Lower lobe of right lung (tissue), 2 donors: ENCODE measurements around the gene TCF7L1. TPM values are rescaled to one million over a fixed set of nuclear protein-coding genes. Genes with fewer than 3 reads are reported as not detected.
"Not testable (repeated sequence)": the region's sequence is repeated elsewhere in the genome, so short reads cannot be mapped to it uniquely, and the experiment has no call there.

ENCODE experiments used
- ATAC-seq, 2 donors: fragments of 200-7000 bp; cut with Tn5 transposase; one replicate each; pipeline ENCODE4 v1.9.1; 2020 to 2022; ENCODE audit warnings: mild to moderate bottlenecking in 2 of 2, moderate library complexity in 2 of 2
- DNase-seq: peaks from one replicate; pipeline ENCODE4 v3.0.0-alpha.2; 2020
- H3K27ac ChIP-seq: fragments of 200-600 bp; one replicate; pipeline ENCODE4 v1.8.0; 2022
- H3K27me3 ChIP-seq: fragments of 200-600 bp; one replicate; pipeline ENCODE4 v1.8.0; 2022; ENCODE audit warnings: low read depth
- H3K36me3 ChIP-seq: fragments of 200-600 bp; one replicate; pipeline ENCODE4 v1.8.0; 2022; ENCODE audit warnings: mild to moderate bottlenecking
- H3K4me1 ChIP-seq: fragments of 200-600 bp; one replicate; pipeline ENCODE4 v1.8.0; 2022
- H3K4me3 ChIP-seq: fragments of 200-600 bp; one replicate; pipeline ENCODE4 v1.8.0; 2022; ENCODE audit warnings: mild to moderate bottlenecking
- H3K9me3 ChIP-seq: fragments of 200-600 bp; one replicate; pipeline ENCODE4 v1.8.0; 2022
- intact Hi-C: fragments of 100-400 bp; cut with DNase I; formaldehyde crosslinking; loops from one replicate; pipeline ENCODE4 v1.11.0; 2022
- total RNA-seq: library from RNA; stranded (reverse); fragmentation: NEBNext Ultra II Directional; extraction: Animal tissue kit (Norgen Biotek cat#: 25700); gene quantifications from one replicate; pipeline ENCODE4 v1.2.1, GENCODE V29; 2021
- TF ChIP-seq, protein P1 (sequence below): fragments of 200-600 bp; IDR thresholded peaks from one replicate; pipeline ENCODE4 v1.8.0; 2022; ENCODE audit warnings: antibody characterized with exemption, mild to moderate bottlenecking
- donor health status: DM: no; HTN: yes; CAD: no; lungs with severe emphysema.

Gene TCF7L1
- total RNA-seq, 1 donor from 2014 or later: 17.1 TPM

DNA sequence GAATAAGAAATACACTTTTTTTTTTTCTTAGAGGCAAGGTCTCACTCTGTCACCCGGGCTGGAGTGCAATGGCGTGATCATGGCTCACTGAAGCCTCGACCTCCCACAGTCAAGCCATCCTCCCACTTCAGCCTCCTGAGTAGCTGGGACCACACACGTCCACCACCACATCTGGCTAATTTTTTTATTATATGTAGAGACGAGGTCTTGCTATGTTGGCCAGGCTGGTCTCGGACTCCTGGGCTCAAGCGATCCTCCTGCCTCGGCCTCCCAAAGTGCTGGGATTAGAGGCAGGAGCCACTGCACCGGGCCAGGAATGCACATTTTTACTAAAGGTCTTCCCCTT lies 192.2 kb downstream of the TCF7L1 start:
- Histone ChIP-seq H3K4me1 (peaks cover 64% of the 10 kb centered on the region), H3K27me3 (no peaks in the 10 kb centered on the region), H3K36me3 (peaks cover 55% of the 10 kb centered on the region), H3K27ac (no peak overlapping the region), H3K9me3 (no peaks in the 10 kb centered on the region), H3K4me3 (peak overlapping the region; percentile 71)
- intact Hi-C loops: no loop called here
- TF ChIP-seq, protein P1, sequence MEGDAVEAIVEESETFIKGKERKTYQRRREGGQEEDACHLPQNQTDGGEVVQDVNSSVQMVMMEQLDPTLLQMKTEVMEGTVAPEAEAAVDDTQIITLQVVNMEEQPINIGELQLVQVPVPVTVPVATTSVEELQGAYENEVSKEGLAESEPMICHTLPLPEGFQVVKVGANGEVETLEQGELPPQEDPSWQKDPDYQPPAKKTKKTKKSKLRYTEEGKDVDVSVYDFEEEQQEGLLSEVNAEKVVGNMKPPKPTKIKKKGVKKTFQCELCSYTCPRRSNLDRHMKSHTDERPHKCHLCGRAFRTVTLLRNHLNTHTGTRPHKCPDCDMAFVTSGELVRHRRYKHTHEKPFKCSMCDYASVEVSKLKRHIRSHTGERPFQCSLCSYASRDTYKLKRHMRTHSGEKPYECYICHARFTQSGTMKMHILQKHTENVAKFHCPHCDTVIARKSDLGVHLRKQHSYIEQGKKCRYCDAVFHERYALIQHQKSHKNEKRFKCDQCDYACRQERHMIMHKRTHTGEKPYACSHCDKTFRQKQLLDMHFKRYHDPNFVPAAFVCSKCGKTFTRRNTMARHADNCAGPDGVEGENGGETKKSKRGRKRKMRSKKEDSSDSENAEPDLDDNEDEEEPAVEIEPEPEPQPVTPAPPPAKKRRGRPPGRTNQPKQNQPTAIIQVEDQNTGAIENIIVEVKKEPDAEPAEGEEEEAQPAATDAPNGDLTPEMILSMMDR: no peak
- no peak for DNase-seq
- no peak for ATAC-seq

DNA sequence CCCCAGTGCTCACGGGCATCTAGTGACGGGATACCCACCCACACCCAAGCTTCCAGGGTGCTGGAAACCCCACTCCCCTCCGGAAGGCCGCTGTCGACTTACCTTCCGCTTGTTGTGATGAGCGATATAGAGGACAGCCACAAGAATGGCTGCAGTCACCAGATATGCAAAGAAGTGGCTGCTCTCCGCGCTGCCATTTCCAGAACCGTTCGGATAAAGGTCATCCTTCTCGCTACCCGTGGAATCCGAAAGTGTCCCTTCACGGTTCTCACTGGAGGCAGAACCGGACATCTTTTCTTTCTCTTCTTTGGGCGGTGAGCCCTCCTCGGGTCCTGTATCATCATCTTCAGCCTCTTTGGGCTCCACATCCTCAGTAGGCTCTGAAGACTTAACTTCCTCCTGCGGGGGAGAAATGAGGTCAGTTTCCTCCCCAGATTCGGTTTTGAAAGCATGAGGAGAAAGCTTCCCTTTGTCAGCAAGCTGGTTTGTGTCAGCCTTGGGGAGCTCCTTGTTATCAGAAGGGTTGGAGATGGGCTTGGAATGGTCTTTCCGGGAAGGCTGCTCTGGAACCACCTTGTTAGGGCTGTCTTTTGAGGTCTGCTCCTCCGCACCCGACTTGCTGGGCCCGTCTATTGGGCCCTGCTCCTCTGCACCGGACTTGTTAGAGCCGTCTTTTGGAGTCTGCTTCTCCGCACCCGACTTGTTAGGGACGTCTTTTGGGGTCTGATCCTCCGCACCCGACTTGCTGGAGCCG lies 193.4 kb downstream of the TCF7L1 start:
- H3K27me3 ChIP-seq: no peaks in the 10 kb centered on the region
- peaks cover 52% of the 10 kb centered on the region for H3K4me1 ChIP-seq
- H3K9me3 ChIP-seq: no peaks in the 10 kb centered on the region
- DNase-seq (no peak), ATAC-seq (peak; percentile 11 to 31)
- H3K27ac ChIP-seq: peak overlapping the region; percentile 99
- TF ChIP-seq, protein P1: no peak
- intact Hi-C loops: no loop called here
- peak overlapping the region; percentile 71 for H3K4me3 ChIP-seq
- peaks cover 43% of the 10 kb centered on the region for H3K36me3 ChIP-seq

DNA sequence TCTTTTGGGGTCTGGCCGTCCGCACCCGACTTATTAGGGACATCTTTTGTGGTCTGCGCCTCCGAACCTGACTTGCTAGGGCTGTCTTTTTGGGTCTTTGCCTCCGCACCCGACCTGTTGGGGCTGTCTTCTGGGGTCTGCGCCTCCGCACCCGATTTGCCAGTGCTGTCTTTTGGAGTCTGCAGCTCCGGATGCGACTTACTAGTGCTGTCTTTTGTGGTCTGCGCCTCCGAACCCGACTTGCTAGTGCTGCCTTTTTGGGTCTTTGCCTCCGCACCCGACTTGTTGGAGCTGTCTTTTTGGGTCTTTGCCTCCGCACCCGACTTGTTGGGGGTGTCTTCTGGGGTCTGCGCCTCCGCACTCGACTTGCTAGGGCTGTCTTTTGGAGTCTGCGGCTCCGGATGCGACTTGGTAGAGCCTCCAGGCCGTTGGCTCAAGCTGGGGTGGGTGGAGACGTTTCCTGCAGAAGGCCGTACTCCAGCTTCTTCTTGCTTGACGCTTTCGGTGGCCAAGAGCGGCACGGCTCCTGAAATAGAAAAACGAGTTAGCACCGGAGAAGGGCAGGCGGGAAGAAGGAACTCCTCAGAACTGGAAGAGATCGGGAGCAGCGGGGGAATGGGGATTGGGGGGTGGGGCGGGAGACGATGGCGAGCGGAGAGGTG lies 194.1 kb downstream of the TCF7L1 start:
- H3K27ac ChIP-seq: peak overlapping the region; percentile 99
- no peaks in the 10 kb centered on the region for H3K27me3 ChIP-seq
- H3K9me3 ChIP-seq: no peaks in the 10 kb centered on the region
- peaks cover 45% of the 10 kb centered on the region for H3K4me1 ChIP-seq
- ATAC-seq: peak; percentile 55 to 60
- H3K36me3 ChIP-seq: peaks cover 36% of the 10 kb centered on the region
- H3K4me3 ChIP-seq: peak overlapping the region; percentile 71
- TF ChIP-seq, protein P1: no peak
- intact Hi-C loops: no loop called here
- peak; percentile 71 for DNase-seq

DNA sequence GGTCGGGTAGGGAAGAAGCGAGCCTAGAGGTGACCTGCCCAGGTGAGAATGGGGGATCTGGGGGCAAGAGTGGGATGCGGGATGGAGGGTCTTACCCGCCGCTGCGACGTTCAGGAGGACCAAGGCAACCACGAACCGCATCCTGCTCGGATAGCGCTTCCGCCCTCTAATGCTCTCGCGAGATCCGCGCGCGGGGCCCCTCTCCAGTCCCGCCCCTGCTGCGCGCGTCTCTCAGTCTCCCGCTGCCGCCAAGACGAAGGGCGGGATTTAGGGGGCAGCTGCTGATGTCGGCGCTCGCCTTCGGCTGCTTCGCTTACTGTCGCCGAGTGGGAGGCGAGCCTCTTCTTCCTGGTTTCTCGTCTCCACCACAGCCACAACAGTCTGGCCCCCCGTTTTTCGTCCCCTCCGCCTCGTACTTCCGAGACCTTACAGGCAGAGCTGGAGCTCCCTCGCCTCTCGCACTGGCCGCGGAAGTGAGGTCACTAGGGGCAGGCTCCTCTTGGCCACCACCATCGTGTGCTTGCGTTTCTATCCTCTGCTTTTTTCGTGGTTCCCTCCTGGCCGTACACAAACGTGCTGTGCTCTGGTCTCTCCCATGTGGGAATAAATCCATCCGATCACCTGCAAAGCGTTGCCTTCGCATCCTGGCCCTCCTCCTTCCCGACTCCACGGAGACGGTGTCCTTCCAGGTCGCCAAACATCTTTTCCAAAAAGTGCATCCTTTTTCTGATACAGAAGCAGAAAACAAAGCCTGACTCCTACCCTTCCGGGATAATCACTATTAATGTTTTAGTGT lies 194.8 kb downstream of the TCF7L1 start, which contains the start of gene TGOLN2:
TGOLN2 (minus strand) TSS at position 168 of the 796 bp plus-strand sequence; CDS start at position 141, 27 bp downstream.
- Histone ChIP-seq H3K9me3 (no peaks in the 10 kb centered on the region), H3K27me3 (no peaks in the 10 kb centered on the region), H3K27ac (peak within 1 kb of the TSS; percentile 99), H3K4me1 (peaks cover 38% of the 10 kb centered on the region), H3K36me3 (peaks cover 29% of the 10 kb centered on the region), H3K4me3 (peak within 1 kb of the TSS; percentile 71)
- ATAC-seq (peak; percentile 98 to 99), DNase-seq (peak; percentile 96)
- TF ChIP-seq, protein P1: no peak
- intact Hi-C loops: no loop called here

DNA sequence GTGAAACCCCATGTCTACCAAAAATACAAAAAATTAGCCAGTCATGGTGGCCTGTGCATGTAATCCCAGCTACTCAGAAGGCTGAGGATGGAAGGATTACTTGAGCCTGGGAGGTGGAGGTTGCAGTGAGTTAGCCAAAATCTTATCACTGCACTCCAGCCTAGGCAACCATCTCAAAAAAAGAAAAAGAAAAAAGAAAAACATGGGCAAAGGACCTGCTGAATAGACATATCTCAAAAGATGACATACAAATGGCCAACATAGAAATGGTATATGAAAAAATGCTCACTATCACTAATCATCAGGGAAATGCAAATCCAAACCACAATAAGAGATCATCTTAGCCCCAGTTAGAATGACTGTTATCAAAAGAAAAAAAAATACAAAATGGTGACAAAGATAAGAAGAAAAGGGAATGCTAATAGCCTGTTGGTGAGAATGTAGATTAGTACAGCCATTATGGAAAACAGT lies 196.0 kb downstream of the TCF7L1 start:
- no peaks in the 10 kb centered on the region for H3K27me3 ChIP-seq
- H3K36me3 ChIP-seq: peaks cover 17% of the 10 kb centered on the region
- no peak overlapping the region for H3K4me3 ChIP-seq
- no peak for DNase-seq
- ATAC-seq: no peak
- intact Hi-C loops: no loop called here
- no peak overlapping the region for H3K27ac ChIP-seq
- peaks cover 26% of the 10 kb centered on the region for H3K4me1 ChIP-seq
- TF ChIP-seq, protein P1: no peak
- H3K9me3 ChIP-seq: no peaks in the 10 kb centered on the region

DNA sequence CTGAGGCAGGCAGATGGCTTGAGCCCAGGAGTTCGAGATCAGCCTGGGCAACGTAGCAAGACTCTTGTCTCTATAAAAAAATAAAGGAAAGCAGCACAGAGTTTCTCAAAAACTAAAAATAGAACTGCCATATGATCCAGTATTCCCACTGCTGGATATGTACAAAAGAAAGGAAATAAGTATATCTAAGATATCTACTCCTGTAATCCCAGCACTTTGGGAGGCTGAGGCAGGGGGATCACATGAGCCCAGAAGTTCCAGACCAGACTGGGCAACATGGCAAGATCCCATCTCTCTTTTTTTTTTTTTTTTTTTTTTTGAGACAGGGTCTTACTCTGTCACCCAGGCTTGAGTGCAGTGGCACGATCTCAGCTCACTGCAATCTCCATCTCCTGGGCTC lies 196.5 kb downstream of the TCF7L1 start:
- peaks cover 21% of the 10 kb centered on the region for H3K4me1 ChIP-seq
- intact Hi-C loops: not testable (repeated sequence)

More for the DNA sequence above, 196.5 kb downstream of the TCF7L1 start:
- H3K27me3 ChIP-seq, ATAC-seq, H3K27ac ChIP-seq, H3K4me3 ChIP-seq, DNase-seq, H3K9me3 ChIP-seq: not testable (repeated sequence)
- H3K36me3 ChIP-seq: peaks cover 12% of the 10 kb centered on the region
